SK-N-SH (cell line): ENCODE measurements around the gene PRKCI. TPM values are rescaled to one million over a fixed set of nuclear protein-coding genes. Genes with fewer than 3 reads are reported as not detected.

Experiments used
- CTCF ChIA-PET: fragments of 300-600, 350-600 bp; formaldehyde crosslinking; extraction: SDS; loops from one replicate; lab custom pipeline; 2021; lab: Yijun Ruan, JAX
- POLR2A ChIA-PET: fragments of 350-600 bp; sonication (Branson Sonifier 250); formaldehyde crosslinking; extraction: SDS; loops from one replicate; lab custom pipeline; 2020; ENCODE audit warnings: antibody characterized with exemption, inconsistent platforms; lab: Yijun Ruan, JAX
- DNase-seq: peaks from one replicate; pipeline ENCODE4 v3.0.0; 2012
- H2AFZ ChIP-seq: fragments of 200-600 bp; sonication (generic); 2 replicates; pipeline ENCODE4 v1.8.1; 2016; ENCODE audit warnings: antibody characterized with exemption, mild to moderate bottlenecking, low read depth
- H3F3A ChIP-seq: fragments of 200-600 bp; sonication (generic); replicated peaks from 2 replicates; pipeline ENCODE3; 2016; ENCODE audit warnings: antibody characterized with exemption, mild to moderate bottlenecking; ENCODE audit not compliant: insufficient read depth
- H3K27ac ChIP-seq, 2 experiments: fragments of 200-500 bp in 1 of 2; fragments of 200-600 bp in 1 of 2; sonication (Bioruptor generic) in 1 of 2; sonication (generic), shearing (Covaris generic) in 1 of 2; 2 replicates each; pipeline versions ENCODE4 v1.5.1 to v1.6.1; 2014 to 2016; ENCODE audit warnings: low read depth in 2 of 2, inconsistent platforms in 1 of 2, low read length in 1 of 2, mild to moderate bottlenecking in 1 of 2, mixed read lengths in 1 of 2
- H3K27me3 ChIP-seq: fragments of 200-600 bp; sonication (generic), shearing (Covaris generic); 2 replicates; pipeline ENCODE4 v1.6.1; 2016; ENCODE audit warnings: mixed run types; ENCODE audit not compliant: insufficient read depth
- H3K36me3 ChIP-seq, 2 experiments: fragments of 200-500 bp in 1 of 2; fragments of 200-600 bp in 1 of 2; sonication (Bioruptor generic) in 1 of 2; sonication (generic) in 1 of 2; replicated peaks in 1 of 2; 2 replicates each; pipeline versions ENCODE3 to v1.5.1; 2014 to 2016; ENCODE audit warnings: low read length in 1 of 2, mild to moderate bottlenecking in 1 of 2; ENCODE audit not compliant: insufficient read depth in 2 of 2, control insufficient read depth in 1 of 2
- H3K4me1 ChIP-seq, 2 experiments: fragments of 200-500 bp in 1 of 2; fragments of 200-600 bp in 1 of 2; sonication (Bioruptor generic) in 1 of 2; sonication (generic), shearing (Covaris generic) in 1 of 2; 2 replicates each; pipeline versions ENCODE4 v1.5.1 to v1.6.1; 2014 to 2016; ENCODE audit warnings: low read depth in 1 of 2, low read length in 1 of 2, mixed run types in 1 of 2; ENCODE audit not compliant: insufficient read depth in 2 of 2, control insufficient read depth in 1 of 2
- H3K4me2 ChIP-seq: fragments of 200-600 bp; sonication (generic), shearing (Covaris generic); 2 replicates; pipeline ENCODE4 v1.6.1; 2017; ENCODE audit warnings: mixed run types
- H3K4me3 ChIP-seq, 2 experiments: fragments of 200-500 bp in 1 of 2; fragments of 200-600 bp in 1 of 2; sonication (Bioruptor generic) in 1 of 2; sonication (generic), shearing (Covaris generic) in 1 of 2; 2 replicates each; pipeline versions ENCODE4 v1.5.1 to v1.8.1; 2014 to 2016; ENCODE audit warnings: low read depth in 2 of 2, inconsistent platforms in 1 of 2, low read length in 1 of 2, mild to moderate bottlenecking in 1 of 2, mixed read lengths in 1 of 2, moderate library complexity in 1 of 2
- H3K79me2 ChIP-seq: fragments of 200-600 bp; sonication (generic); 2 replicates; pipeline ENCODE4 v1.8.1; 2017; ENCODE audit warnings: mild to moderate bottlenecking; ENCODE audit not compliant: insufficient read depth
- H3K9ac ChIP-seq: fragments of 200-600 bp; sonication (generic); 2 replicates; pipeline ENCODE4 v1.6.1; 2017; ENCODE audit warnings: mixed run types
- H3K9me2 ChIP-seq: fragments of 200-600 bp; sonication (generic); 2 replicates; pipeline ENCODE4 v1.6.1; 2017; ENCODE audit warnings: mixed run types
- H3K9me3 ChIP-seq: fragments of 200-600 bp; sonication (generic); 2 replicates; pipeline ENCODE4 v1.6.1; 2017; ENCODE audit warnings: mixed run types, mild to moderate bottlenecking, moderate library complexity
- H4K20me1 ChIP-seq: fragments of 200-600 bp; sonication (generic); 2 replicates; pipeline ENCODE4 v1.6.1; 2017; ENCODE audit warnings: mild to moderate bottlenecking, mixed run types; ENCODE audit not compliant: insufficient read depth
- FOXM1 ChIP-seq: IDR thresholded peaks from 2 replicates; pipeline ENCODE4 v1.4.0; 2012; ENCODE audit warnings: low read depth, mild to moderate bottlenecking
- MEF2A ChIP-seq: IDR thresholded peaks from 2 replicates; pipeline ENCODE4 v1.4.0; 2012; ENCODE audit warnings: low read depth, borderline replicate concordance
- WGBS: methylation state at CpG from one replicate; pipeline ENCODE4 v1.1.6; 2017; ENCODE audit warnings: low lambda C conversion rate; 5-methylcytosine and 5-hydroxymethylcytosine counted together
- polyA plus RNA-seq, 3 experiments: library from polyadenylated mRNA; depleted of rRNA; stranded (reverse); fragments of >200 nt; gene quantifications; 2 replicates each; pipeline ENCODE4 v1.2.3, GENCODE V29; 2012
- small RNA-seq, 7 experiments: library from RNA; depleted of rRNA; stranded (forward); fragments of <200 nt; gene quantifications; one replicate each; pipeline ENCODE3, GENCODE V24; 2012

The PRKCI gene
- polyA plus RNA-seq, 1 of the 3 experiments (the other 2 are of a cell fraction), result 10.1 TPM

GRCh38 chr3:170354760-170355159 lies 132.5 kb downstream of the PRKCI start:
- 0 out of 2 replicates have a peak overlapping the region, but pooled peaks have one; percentile 38 for H2AFZ ChIP-seq
- WGBS, result 93% methylated on average over 4 of the region's 4 CpGs
- H3K4me2 ChIP-seq, result no peak overlapping the region

More at GRCh38 chr3:170354760-170355159, 132.5 kb downstream of the PRKCI start:
- ChIA-PET POLR2A (no interaction called here), CTCF (no interaction called here)
- Histone ChIP-seq H3K4me3 (no peak overlapping the region), H3K9ac (no peak overlapping the region), H3K9me3 (no peaks in the 10 kb centered on the region), H3F3A (peaks cover 34% of the 10 kb centered on the region), H4K20me1 (peaks cover 7% of the 10 kb centered on the region; the same call in 1 of the 2 replicates), H3K79me2 (peaks cover 21% of the 10 kb centered on the region), H3K27ac (peak overlapping the region in 1 of 2 experiments; percentile 100; a peak in 2 of 4 replicates), H3K4me1 (peaks cover 14 to 19% of the 10 kb centered on the region in 2 experiments), H3K27me3 (no peaks in the 10 kb centered on the region), H3K9me2 (no peaks in the 10 kb centered on the region), H3K36me3 (peaks cover 3 to 8% of the 10 kb centered on the region in 2 experiments)
- DNase-seq, result no peak
- no peak for TF ChIP-seq FOXM1
- TF ChIP-seq MEF2A, result no peak

Small RNA genes lying within 50 kb of the gene (small RNA-seq; reads per million reads assigned to genes)
- gene RF00019, result 0 reads per million in 7 experiments

Other genes with a start within 250 kb of the PRKCI start
- gene GPR160, start 184.4 kb upstream of the PRKCI start, polyA plus RNA-seq (2012; rRNA removed), result 0.31 and 0.41 TPM in 2 replicates
- gene PHC3, start 40.7 kb upstream of the PRKCI start, polyA plus RNA-seq (2012; rRNA removed), result 9.2 and 12.5 TPM in 2 replicates
- gene SKIL, start 135.3 kb downstream of the PRKCI start, polyA plus RNA-seq (2012; rRNA removed), result 3.9 and 5.1 TPM in 2 replicates
- gene CLDN11, start 196.4 kb downstream of the PRKCI start, polyA plus RNA-seq (2012; rRNA removed), result 1.6 and 2.2 TPM in 2 replicates